ENCODE results near the gene CES3.

- TF ChIP-seq CTCF (optimal IDR thresholded peaks at IDR 0.05 in 1 of 3, IDR thresholded peaks at IDR 0.05 in 1 of 3, conservative IDR thresholded peaks at IDR 0.05 in 1 of 3; ENCODE audit: extremely low read depth in 1 of 3, insufficient read depth in 2 of 3, low read length in 3 of 3) (no peak), EZH2 (IDR thresholded peaks at IDR 0.05; ENCODE audit: low read length) (no peak)
Observed at GRCh38 chr16:66911801-66912200, 49.3 kb upstream of the CES3 start.

All from keratinocyte (primary cell).